GM18861 (cell line): ENCODE measurements around the gene SIGLEC7.
A peak's percentile ranks its signal among the peaks of the same experiment; 100 is the strongest.

Source experiments
- ATAC-seq: cut with Tn5 transposase; IDR thresholded peaks from one replicate; pipeline ENCODE4 v1.9.1; 2021; ENCODE audit not compliant: unreplicated experiment

The SIGLEC7 gene

GRCh38 chr19:51142119-51142518, at the start of gene SIGLEC7:
Gene SIGLEC7, plus strand, starts transcription at chr19:51142301. Its CDS starts 69 bp downstream, at chr19:51142370.
- ATAC-seq = no peak

- ATAC-seq = no peak
Measured at GRCh38 chr19:51093101-51093500, 49.0 kb upstream of the SIGLEC7 start.

GRCh38 chr19:51093510-51094345, 48.4 kb upstream of the SIGLEC7 start:
- ATAC-seq = no peak

- no peak for ATAC-seq
Measured at GRCh38 chr19:51094696-51095279, 47.3 kb upstream of the SIGLEC7 start.

GRCh38 chr19:51096473-51097165, 45.5 kb upstream of the SIGLEC7 start:
- ATAC-seq = no peak

GRCh38 chr19:51097166-51097738, 44.8 kb upstream of the SIGLEC7 start:
- no peak for ATAC-seq

GRCh38 chr19:51097796-51098195, 44.3 kb upstream of the SIGLEC7 start:
- no peak for ATAC-seq

GRCh38 chr19:51098365-51099046, 43.6 kb upstream of the SIGLEC7 start:
- ATAC-seq = no peak

- no peak for ATAC-seq
Measured at GRCh38 chr19:51099047-51099382, 43.1 kb upstream of the SIGLEC7 start.

- no peak for ATAC-seq
Measured at GRCh38 chr19:51100601-51101000, 41.5 kb upstream of the SIGLEC7 start.

GRCh38 chr19:51101171-51101865, 40.8 kb upstream of the SIGLEC7 start:
- ATAC-seq = no peak

- ATAC-seq = no peak
Measured at GRCh38 chr19:51102991-51103390, 39.1 kb upstream of the SIGLEC7 start.

- ATAC-seq = no peak
Measured at GRCh38 chr19:51103926-51104341, 38.2 kb upstream of the SIGLEC7 start.

- no peak for ATAC-seq
Measured at GRCh38 chr19:51107406-51108065, 34.6 kb upstream of the SIGLEC7 start.

- peak; percentile 89 for ATAC-seq
Measured at GRCh38 chr19:51108066-51108804, 33.9 kb upstream of the SIGLEC7 start, which contains the start of gene CTU1. Gene CTU1, minus strand, starts transcription at chr19:51108409. Its CDS starts 3,840 bp downstream, at chr19:51104569.

- no peak for ATAC-seq
Measured at GRCh38 chr19:51108805-51109146, 33.3 kb upstream of the SIGLEC7 start.

- ATAC-seq = no peak
Measured at GRCh38 chr19:51110666-51110971, 31.5 kb upstream of the SIGLEC7 start.

GRCh38 chr19:51111606-51112005, 30.5 kb upstream of the SIGLEC7 start:
- ATAC-seq = no peak

GRCh38 chr19:51114087-51114729, 27.9 kb upstream of the SIGLEC7 start:
- ATAC-seq = no peak
